Brain microvascular endothelial cell (primary cell): ENCODE data around the gene TSPAN11.

Source experiments
- DNase-seq: peaks from one replicate; pipeline ENCODE4 v3.0.0-alpha.2; 2020
- H3K27ac ChIP-seq: fragments of 250-450 bp; sonication (Bioruptor Pico); 2 replicates; pipeline ENCODE4 v1.5.1; 2020; ENCODE audit warnings: mild to moderate bottlenecking, moderate library complexity
- H3K27me3 ChIP-seq: fragments of 250-450 bp; sonication (Bioruptor Pico); replicated peaks from 2 replicates; pipeline ENCODE4 v1.5.1; 2020; ENCODE audit warnings: mild to moderate bottlenecking
- H3K36me3 ChIP-seq: fragments of 250-450 bp; sonication (Bioruptor Pico); replicated peaks from 2 replicates; pipeline ENCODE4 v1.5.1; 2020; ENCODE audit warnings: mild to moderate bottlenecking
- H3K4me3 ChIP-seq: 2 replicates; pipeline ENCODE4 v1.5.1; 2011; ENCODE audit warnings: low read depth, mild to moderate bottlenecking, control low read depth, low read length, moderate library complexity
- CTCF ChIP-seq: IDR thresholded peaks from 2 replicates; pipeline ENCODE4 v1.5.1; 2011; ENCODE audit warnings: low read depth, mild to moderate bottlenecking, moderate library complexity, low read length, control low read depth, inconsistent platforms; ENCODE audit errors: missing control alignments
- in situ Hi-C: cut with HindIII; loops from 2 replicates; pipeline ENCODE4 v1.10.0; 2017; ENCODE audit warnings: low sequenced_read_pairs, low pct_ligation_motif_present

TSPAN11 gene

GRCh38 chr12:31015215-31015614, 88.7 kb downstream of the TSPAN11 start:
- in situ Hi-C loops, result no loop called here

GRCh38 chr12:31016057-31016456, 89.5 kb downstream of the TSPAN11 start:
- no peaks in the 10 kb centered on the region for H3K27me3 ChIP-seq
- in situ Hi-C loops, result no loop called here
- H3K27ac ChIP-seq, result no peak overlapping the region
- no peak for DNase-seq
- no peaks in the 10 kb centered on the region for H3K36me3 ChIP-seq
- H3K4me3 ChIP-seq, result no peak overlapping the region
- no peak for TF ChIP-seq CTCF

More at GRCh38 chr12:31015215-31015614, 88.7 kb downstream of the TSPAN11 start:
- no peak overlapping the region for H3K27ac ChIP-seq
- H3K36me3 ChIP-seq, result no peaks in the 10 kb centered on the region
- no peak for DNase-seq
- H3K4me3 ChIP-seq, result no peak overlapping the region
- no peaks in the 10 kb centered on the region for H3K27me3 ChIP-seq
- no peak for TF ChIP-seq CTCF

GRCh38 chr12:31017535-31017934, 91.0 kb downstream of the TSPAN11 start:
- H3K27ac ChIP-seq, result no peak overlapping the region
- DNase-seq, result no peak
- in situ Hi-C loops, result no loop called here
- no peak for TF ChIP-seq CTCF
- no peak overlapping the region for H3K4me3 ChIP-seq
- H3K27me3 ChIP-seq, result no peaks in the 10 kb centered on the region
- H3K36me3 ChIP-seq, result no peaks in the 10 kb centered on the region

GRCh38 chr12:31018106-31018789, 91.7 kb downstream of the TSPAN11 start:
- H3K27ac ChIP-seq, result no peak overlapping the region
- no peak for DNase-seq
- no peaks in the 10 kb centered on the region for H3K36me3 ChIP-seq
- H3K4me3 ChIP-seq, result no peak overlapping the region
- H3K27me3 ChIP-seq, result no peaks in the 10 kb centered on the region
- in situ Hi-C loops, result no loop called here
- no peak for TF ChIP-seq CTCF

GRCh38 chr12:31018790-31019505, 92.4 kb downstream of the TSPAN11 start:
- in situ Hi-C loops, result no loop called here
- no peak for TF ChIP-seq CTCF

GRCh38 chr12:31019561-31019960, 93.0 kb downstream of the TSPAN11 start:
- Histone ChIP-seq H3K27me3 (no peaks in the 10 kb centered on the region), H3K4me3 (no peak overlapping the region), H3K27ac (no peak overlapping the region), H3K36me3 (no peaks in the 10 kb centered on the region)
- no peak for TF ChIP-seq CTCF
- in situ Hi-C loops, result no loop called here
- DNase-seq, result no peak

More at GRCh38 chr12:31018790-31019505, 92.4 kb downstream of the TSPAN11 start:
- Histone ChIP-seq H3K27me3 (no peaks in the 10 kb centered on the region), H3K27ac (no peak overlapping the region), H3K4me3 (no peak overlapping the region), H3K36me3 (no peaks in the 10 kb centered on the region)
- no peak for DNase-seq
